B cell (primary cell): ENCODE data around the gene TNFRSF13B. TPM values are rescaled to one million over a fixed set of nuclear protein-coding genes. Genes with fewer than 3 reads are reported as not detected.

Experiments
- ATAC-seq: fragments of 200-7000 bp; cut with Tn5 transposase; one replicate; pipeline ENCODE4 v1.10.0; 2021; ENCODE audit warnings: low read depth, mild to moderate bottlenecking, moderate number of reproducible peaks, moderate library complexity
- CTCF ChIA-PET: fragments of 350-600 bp; sonication (Branson Sonifier 250); formaldehyde crosslinking; loops from one replicate; lab custom pipeline; 2021; ENCODE audit warnings: antibody characterized with exemption, inconsistent platforms; lab: Charles Lee
- POLR2A ChIA-PET: fragments of 350-600 bp; sonication (Branson Sonifier 250); formaldehyde crosslinking; loops from one replicate; lab custom pipeline; 2021; ENCODE audit warnings: antibody characterized with exemption; lab: Charles Lee
- DNase-seq: peaks from one replicate; pipeline ENCODE4 v3.0.0; 2013
- H2AFZ ChIP-seq: 2 replicates; pipeline ENCODE4 v1.6.1; 2012; ENCODE audit warnings: mild to moderate bottlenecking, low read depth, low read length; ENCODE audit not compliant: insufficient read depth, poor library complexity, severe bottlenecking
- H3K27ac ChIP-seq, 2 donors: 1 replicate in 1 of 2; 2 replicates in 1 of 2; pipeline ENCODE4 v1.5.1; 2012 to 2013; ENCODE audit warnings: low read length in 2 of 2, mild to moderate bottlenecking in 2 of 2, moderate library complexity in 1 of 2
- H3K27me3 ChIP-seq, 4 experiments: fragments of 200-600 bp in 1 of 4; sonication (generic) in 1 of 4; replicated peaks in 1 of 4; 1 replicate in 2 of 4; 2 replicates in 2 of 4; pipeline versions ENCODE4 v1.6.1 to v1.7.0; 2013 to 2016; ENCODE audit warnings: low read length in 3 of 4, mild to moderate bottlenecking in 2 of 4, mixed read lengths in 1 of 4, moderate library complexity in 1 of 4; ENCODE audit not compliant: insufficient read depth in 4 of 4, control insufficient read depth in 3 of 4; ENCODE audit errors: control extremely low read depth in 1 of 4
- H3K36me3 ChIP-seq, 2 experiments: replicated peaks in 1 of 2; 1 replicate in 1 of 2; 2 replicates in 1 of 2; pipeline versions ENCODE4 v1.6.1 to v1.7.1; 2013; ENCODE audit warnings: low read length in 1 of 2; ENCODE audit not compliant: insufficient read depth in 2 of 2, control insufficient read depth in 1 of 2; ENCODE audit errors: control extremely low read depth in 1 of 2, extremely low read depth in 1 of 2
- H3K4me1 ChIP-seq, 2 donors: fragments of 200-600 bp in 1 of 2; sonication (generic) in 1 of 2; 1 replicate in 1 of 2; 2 replicates in 1 of 2; pipeline versions ENCODE4 v1.5.1 to v1.6.1; 2013 to 2017; ENCODE audit warnings: low read length in 2 of 2; ENCODE audit not compliant: control insufficient read depth in 2 of 2, insufficient read depth in 2 of 2
- H3K4me2 ChIP-seq: replicated peaks from 2 replicates; pipeline ENCODE3; 2012; ENCODE audit warnings: mild to moderate bottlenecking, low read depth, low read length; ENCODE audit not compliant: poor library complexity, severe bottlenecking
- H3K4me3 ChIP-seq, 5 experiments: fragments of 200-600 bp in 1 of 5; sonication (generic) in 1 of 5; 1 replicate in 3 of 5; 2 replicates in 2 of 5; pipeline versions ENCODE4 v1.5.1 to v1.7.0; 2011 to 2016; ENCODE audit warnings: low read length in 4 of 5, mild to moderate bottlenecking in 4 of 5, low read depth in 2 of 5, control low read depth in 1 of 5, moderate library complexity in 1 of 5; ENCODE audit not compliant: insufficient read depth in 1 of 5; ENCODE audit errors: control extremely low read depth in 1 of 5, extremely low read depth in 1 of 5
- H3K79me2 ChIP-seq: fragments of 200-600 bp; sonication (generic); one replicate; pipeline ENCODE4 v1.6.0; 2016; ENCODE audit warnings: low read length; ENCODE audit not compliant: control insufficient read depth, insufficient read depth
- H3K9ac ChIP-seq: fragments of 200-600 bp; sonication (generic); 2 replicates; pipeline ENCODE4 v1.6.1; 2017; ENCODE audit warnings: mild to moderate bottlenecking, low read length, moderate library complexity
- H3K9me3 ChIP-seq, 3 donors: one replicate each; pipeline versions ENCODE4 v1.6.1 to v1.7.1; 2013; ENCODE audit warnings: low read length in 2 of 3; ENCODE audit not compliant: control insufficient read depth in 2 of 3, insufficient read depth in 1 of 3; ENCODE audit errors: control extremely low read depth in 1 of 3
- H4K20me1 ChIP-seq: 2 replicates; pipeline ENCODE4 v1.6.0; 2012; ENCODE audit warnings: mild to moderate bottlenecking, low read length; ENCODE audit not compliant: insufficient read depth, control insufficient read depth, poor library complexity, severe bottlenecking
- H3K27ac Mint-ChIP-seq: one replicate; pipeline ENCODE4 v1.8.0; 2021; ENCODE audit warnings: mixed read lengths
- H3K27me3 Mint-ChIP-seq: one replicate; pipeline ENCODE4 v1.8.0; 2021; ENCODE audit warnings: mixed read lengths
- H3K4me1 Mint-ChIP-seq: one replicate; pipeline ENCODE4 v1.8.0; 2021; ENCODE audit warnings: mixed read lengths
- H3K4me3 Mint-ChIP-seq: one replicate; pipeline ENCODE4 v1.8.0; 2021; ENCODE audit warnings: mixed read lengths
- H3K9me3 Mint-ChIP-seq: one replicate; pipeline ENCODE4 v1.8.0; 2022; ENCODE audit warnings: mixed read lengths; ENCODE audit not compliant: insufficient read depth
- CTCF ChIP-seq: fragments of 200-600 bp; IDR thresholded peaks from one replicate; pipeline ENCODE4 v1.8.0; 2022; ENCODE audit warnings: antibody characterized with exemption, mild to moderate bottlenecking
- EZH2 ChIP-seq: IDR thresholded peaks from 2 replicates; pipeline ENCODE4 v1.6.1; 2012; ENCODE audit warnings: borderline replicate concordance, low read depth, mild to moderate bottlenecking, moderate library complexity, low read length; ENCODE audit not compliant: insufficient read depth, poor library complexity, severe bottlenecking
- WGBS: methylation state at CpG from one replicate; pipeline ENCODE4 v1.1.5; 2013; ENCODE audit warnings: missing lambda C conversion rate; ENCODE audit not compliant: insufficient coverage; 5-methylcytosine and 5-hydroxymethylcytosine counted together
- intact Hi-C: fragments of 100-400 bp; cut with micrococcal nuclease; formaldehyde crosslinking; loops from one replicate; pipeline ENCODE4 v1.10.0; 2022
- polyA plus RNA-seq: library from polyadenylated mRNA; depleted of rRNA; stranded (reverse); fragments of >200 nt; gene quantifications from 2 replicates; pipeline ENCODE4 v1.2.3, GENCODE V29; 2012
- total RNA-seq, 2 donors: library from RNA; stranded (reverse); fragments of 120-200 nt in 1 of 2; gene quantifications; 1 replicate in 1 of 2; 2 replicates in 1 of 2; pipeline versions ENCODE4 v1.2.3 to v1.2.4, GENCODE V29; 2013 to 2022

The TNFRSF13B gene
- total and polyA plus RNA-seq, 2 donors (not counting 1 experiment from before 2014, with no cell fraction given) = 74.5 to 219 TPM

- Histone ChIP-seq H3K9ac (peak overlapping the region; percentile 70), H3K79me2 (peaks cover 88% of the 10 kb centered on the region), H3K4me1 (peaks cover 47 to 83% of the 10 kb centered on the region in 2 donors), H3K27me3 (no peaks in the 10 kb centered on the region), H3K27ac (peak overlapping the region; percentile 20 to 80), H4K20me1 (no peaks in the 10 kb centered on the region), H2AFZ (no peak overlapping the region), H3K4me2 (peak overlapping the region; percentile 72), H3K4me3 (peak overlapping the region in 2 of 5 experiments; percentile 8 to 24), H3K9me3 (no peaks in the 10 kb centered on the region), H3K36me3 (peaks cover 2 to 4% of the 10 kb centered on the region in 2 experiments)
- Mint-ChIP-seq H3K4me1 (peaks cover 80% of the 10 kb centered on the region), H3K9me3 (no peaks in the 10 kb centered on the region), H3K27ac (peak overlapping the region; percentile 90), H3K4me3 (peak overlapping the region; percentile 91), H3K27me3 (no peaks in the 10 kb centered on the region)
- POLR2A ChIA-PET = interaction anchor here (0.7 to 3.7 kb wide), 2 partner anchors 17 to 20 kb away, joined by 3 to 18 read pairs; no protein-coding TSS in a partner anchor
- intact Hi-C loops = loop anchor here (1.0 to 2.0 kb wide), 3 partner anchors 9 to 22 kb away; no protein-coding TSS in a partner anchor
- CTCF ChIA-PET = interaction anchor here (0.9 to 22.2 kb wide), 5 partner anchors 9 to 48 kb away, joined by 3 to 317 read pairs (median 3); no protein-coding TSS in a partner anchor
- no CpG with 5 or more reads among the region's 1 CpG for WGBS
- no peak for ATAC-seq
- DNase-seq = no peak
- TF ChIP-seq CTCF (no peak), EZH2 (no peak)
Measured at GRCh38 chr17:16968786-16969185, 3.1 kb downstream of the TNFRSF13B start.

- peaks cover 30 to 48% of the 10 kb centered on the region in 2 donors for H3K4me1 ChIP-seq
- H3K4me2 ChIP-seq = no peak overlapping the region
- no peak overlapping the region for H2AFZ ChIP-seq
- ChIA-PET POLR2A (interaction anchor here (1.6 kb wide), 1 partner anchor 18 kb away, joined by 5 read pairs; no protein-coding TSS in a partner anchor), CTCF (interaction anchor here (1.5 to 22.2 kb wide), 4 partner anchors 8 to 30 kb away, joined by 3 to 317 read pairs (median 6); no protein-coding TSS in a partner anchor)
- peak overlapping the region; percentile 4 for H3K4me3 Mint-ChIP-seq
- H3K9ac ChIP-seq = no peak overlapping the region
- intact Hi-C loops = no loop called here
- ATAC-seq = no peak
- WGBS = 76% methylated on average over 7 of the region's 7 CpGs
- H3K27ac Mint-ChIP-seq = peak overlapping the region; percentile 87
- peaks cover 0 to 14% of the 10 kb centered on the region in 2 experiments for H3K36me3 ChIP-seq
- H4K20me1 ChIP-seq = no peaks in the 10 kb centered on the region
- H3K27me3 ChIP-seq = no peaks in the 10 kb centered on the region
- H3K4me1 Mint-ChIP-seq = peaks cover 75% of the 10 kb centered on the region
- peak overlapping the region in 1 of 2 donors; percentile 70 for H3K27ac ChIP-seq
- H3K9me3 Mint-ChIP-seq = peaks cover 3% of the 10 kb centered on the region
- no peak for DNase-seq
- H3K4me3 ChIP-seq = no peak overlapping the region
- no peak for TF ChIP-seq EZH2
- TF ChIP-seq CTCF = no peak
- peaks cover 84% of the 10 kb centered on the region for H3K79me2 ChIP-seq
- H3K9me3 ChIP-seq = peaks cover 2 to 8% (median 5%) of the 10 kb centered on the region in 3 donors
- H3K27me3 Mint-ChIP-seq = no peaks in the 10 kb centered on the region
Measured at GRCh38 chr17:16962804-16963203, 9.1 kb downstream of the TNFRSF13B start.
